SK-N-SH treated with all-trans-retinoic acid at 6 μM for 48 hours (cell line): ENCODE data around the gene KLHL17.

Source experiments
- CSDC2 ChIP-seq: fragments of 250-450 bp; sonication (Bioruptor Pico); IDR thresholded peaks from 2 replicates; pipeline ENCODE4 v1.5.0; 2020; ENCODE audit warnings: mild to moderate bottlenecking, moderate library complexity
- OSR1 ChIP-seq: fragments of 250-450 bp; sonication (Bioruptor Pico); IDR thresholded peaks from 2 replicates; pipeline ENCODE4 v1.8.0; 2022; ENCODE audit warnings: moderate library complexity, mild to moderate bottlenecking, inconsistent platforms
- TCF4 ChIP-seq: fragments of 250-450 bp; sonication (Bioruptor Pico); IDR thresholded peaks from 2 replicates; pipeline ENCODE4 v1.8.0; 2021; ENCODE audit warnings: mild to moderate bottlenecking, moderate library complexity, borderline replicate concordance
- ZNF70 ChIP-seq: fragments of 450-650 bp; formaldehyde crosslinking; IDR thresholded peaks from 2 replicates; pipeline ENCODE4 v1.5.0; 2020; ENCODE audit warnings: mild to moderate bottlenecking, moderate library complexity
- TF ChIP-seq, protein P1 (sequence below): fragments of 250-450 bp; sonication (Bioruptor Pico); IDR thresholded peaks from 2 replicates; pipeline ENCODE4 v1.8.0; 2020; ENCODE audit warnings: mild to moderate bottlenecking, moderate library complexity, borderline replicate concordance
- TF ChIP-seq, protein P2 (sequence below): fragments of 250-450 bp; sonication (Bioruptor Pico); IDR thresholded peaks from 2 replicates; pipeline ENCODE4 v1.8.0; 2021; ENCODE audit warnings: low read depth, mild to moderate bottlenecking, moderate library complexity, borderline replicate concordance
- TF ChIP-seq, protein P3 (sequence below): fragments of 250-450 bp; sonication (Bioruptor Pico); IDR thresholded peaks from 2 replicates; pipeline ENCODE4 v1.5.1; 2020; ENCODE audit warnings: low read depth, mild to moderate bottlenecking, moderate library complexity

DNA sequence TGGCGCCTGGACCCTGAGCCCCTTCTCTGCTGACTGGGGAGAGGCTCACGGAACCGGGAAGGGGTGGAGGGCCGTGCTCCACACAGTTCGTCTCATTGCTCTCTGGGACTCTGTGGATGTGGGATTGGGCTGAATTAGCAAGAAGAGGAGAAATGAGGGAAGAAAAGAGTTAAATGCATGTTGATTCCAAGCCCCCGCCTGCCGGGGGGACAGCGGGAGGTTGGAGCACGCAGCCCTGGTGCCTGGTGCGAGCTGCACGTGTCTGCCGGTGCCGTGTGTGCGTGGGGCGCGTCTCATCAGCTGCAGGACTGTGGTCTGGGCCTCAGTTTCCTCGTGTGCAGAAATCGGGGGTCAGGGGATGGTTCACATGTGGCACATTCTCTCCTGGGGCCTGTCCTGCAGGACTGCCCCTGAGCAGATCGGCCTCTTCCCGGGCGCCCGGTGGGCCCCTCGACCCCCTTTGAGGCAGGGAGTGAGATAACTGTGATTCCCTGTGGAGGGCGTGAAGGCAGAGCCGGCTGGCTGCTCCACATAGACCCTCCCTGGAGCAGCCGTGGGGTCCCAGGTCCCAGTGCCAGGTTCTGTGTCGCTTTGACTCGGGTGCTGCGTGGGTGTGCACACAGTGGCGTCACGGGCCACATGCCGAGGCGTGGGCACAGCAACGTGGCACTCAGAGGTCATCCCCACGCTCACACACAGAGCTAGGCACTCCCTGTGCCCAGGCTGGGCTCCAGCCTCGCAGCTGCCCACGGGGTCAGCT, 25.2 kb upstream of the KLHL17 start:
- TF ChIP-seq TCF4 (CRISPR knock-in tag): no peak
- TF ChIP-seq ZNF70 (CRISPR knock-in tag): no peak
- TF ChIP-seq, protein P1, sequence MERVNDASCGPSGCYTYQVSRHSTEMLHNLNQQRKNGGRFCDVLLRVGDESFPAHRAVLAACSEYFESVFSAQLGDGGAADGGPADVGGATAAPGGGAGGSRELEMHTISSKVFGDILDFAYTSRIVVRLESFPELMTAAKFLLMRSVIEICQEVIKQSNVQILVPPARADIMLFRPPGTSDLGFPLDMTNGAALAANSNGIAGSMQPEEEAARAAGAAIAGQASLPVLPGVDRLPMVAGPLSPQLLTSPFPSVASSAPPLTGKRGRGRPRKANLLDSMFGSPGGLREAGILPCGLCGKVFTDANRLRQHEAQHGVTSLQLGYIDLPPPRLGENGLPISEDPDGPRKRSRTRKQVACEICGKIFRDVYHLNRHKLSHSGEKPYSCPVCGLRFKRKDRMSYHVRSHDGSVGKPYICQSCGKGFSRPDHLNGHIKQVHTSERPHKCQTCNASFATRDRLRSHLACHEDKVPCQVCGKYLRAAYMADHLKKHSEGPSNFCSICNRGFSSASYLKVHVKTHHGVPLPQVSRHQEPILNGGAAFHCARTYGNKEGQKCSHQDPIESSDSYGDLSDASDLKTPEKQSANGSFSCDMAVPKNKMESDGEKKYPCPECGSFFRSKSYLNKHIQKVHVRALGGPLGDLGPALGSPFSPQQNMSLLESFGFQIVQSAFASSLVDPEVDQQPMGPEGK (CRISPR knock-in tag): no peak
- TF ChIP-seq, protein P2, sequence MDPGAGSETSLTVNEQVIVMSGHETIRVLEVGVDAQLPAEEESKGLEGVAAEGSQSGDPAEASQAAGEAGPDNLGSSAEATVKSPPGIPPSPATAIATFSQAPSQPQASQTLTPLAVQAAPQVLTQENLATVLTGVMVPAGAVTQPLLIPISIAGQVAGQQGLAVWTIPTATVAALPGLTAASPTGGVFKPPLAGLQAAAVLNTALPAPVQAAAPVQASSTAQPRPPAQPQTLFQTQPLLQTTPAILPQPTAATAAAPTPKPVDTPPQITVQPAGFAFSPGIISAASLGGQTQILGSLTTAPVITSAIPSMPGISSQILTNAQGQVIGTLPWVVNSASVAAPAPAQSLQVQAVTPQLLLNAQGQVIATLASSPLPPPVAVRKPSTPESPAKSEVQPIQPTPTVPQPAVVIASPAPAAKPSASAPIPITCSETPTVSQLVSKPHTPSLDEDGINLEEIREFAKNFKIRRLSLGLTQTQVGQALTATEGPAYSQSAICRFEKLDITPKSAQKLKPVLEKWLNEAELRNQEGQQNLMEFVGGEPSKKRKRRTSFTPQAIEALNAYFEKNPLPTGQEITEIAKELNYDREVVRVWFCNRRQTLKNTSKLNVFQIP: no peak
- no peak for TF ChIP-seq CSDC2 (CRISPR knock-in tag)
- TF ChIP-seq OSR1: no peak
- TF ChIP-seq, protein P3, sequence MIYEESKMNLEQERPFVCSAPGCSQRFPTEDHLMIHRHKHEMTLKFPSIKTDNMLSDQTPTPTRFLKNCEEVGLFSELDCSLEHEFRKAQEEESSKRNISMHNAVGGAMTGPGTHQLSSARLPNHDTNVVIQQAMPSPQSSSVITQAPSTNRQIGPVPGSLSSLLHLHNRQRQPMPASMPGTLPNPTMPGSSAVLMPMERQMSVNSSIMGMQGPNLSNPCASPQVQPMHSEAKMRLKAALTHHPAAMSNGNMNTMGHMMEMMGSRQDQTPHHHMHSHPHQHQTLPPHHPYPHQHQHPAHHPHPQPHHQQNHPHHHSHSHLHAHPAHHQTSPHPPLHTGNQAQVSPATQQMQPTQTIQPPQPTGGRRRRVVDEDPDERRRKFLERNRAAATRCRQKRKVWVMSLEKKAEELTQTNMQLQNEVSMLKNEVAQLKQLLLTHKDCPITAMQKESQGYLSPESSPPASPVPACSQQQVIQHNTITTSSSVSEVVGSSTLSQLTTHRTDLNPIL (CRISPR knock-in tag): no peak
